ENCODE measurements around the gene ZEB1. TPM values are rescaled to one million over a fixed set of nuclear protein-coding genes. Genes with fewer than 3 reads are reported as not detected.

The ZEB1 gene
- total RNA-seq, 6 experiments from 2014 or later: 46.2 to 59.5 (median 53.2) TPM

DNA sequence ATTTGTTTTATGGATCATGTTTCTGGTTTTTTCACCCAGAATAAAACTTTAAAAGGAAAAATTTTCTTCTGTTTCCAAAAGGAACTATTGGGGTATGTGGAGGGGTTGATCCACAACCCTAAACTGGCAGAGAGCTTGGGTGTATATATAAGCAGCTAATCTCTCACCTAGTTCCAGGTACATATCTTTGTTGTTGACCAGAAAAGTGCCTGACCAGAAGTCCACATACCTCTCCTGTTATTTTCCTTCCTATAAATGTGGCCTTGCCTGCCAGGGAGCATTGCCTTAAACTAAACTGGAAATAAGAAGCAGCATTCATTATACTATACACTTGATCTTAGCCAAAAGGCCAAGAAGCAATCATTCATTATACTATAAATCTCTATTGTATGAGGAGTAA lies 112.0 kb downstream of the ZEB1 start:
- peaks cover 17% of the 10 kb centered on the region for H3K36me3 Mint-ChIP-seq (ENCODE audit: low read depth)
- no peak for TF ChIP-seq CTCF (IDR thresholded peaks at IDR 0.05)
- H3K27ac Mint-ChIP-seq: no peak overlapping the region
- no peak for DNase-seq
- no peak overlapping the region for H3K4me3 Mint-ChIP-seq
- peaks cover 7% of the 10 kb centered on the region; the same call in 1 of the 2 replicates for H3K9me3 Mint-ChIP-seq
- H3K4me1 Mint-ChIP-seq (ENCODE audit: low read depth): peaks cover 34% of the 10 kb centered on the region
- H3K27me3 Mint-ChIP-seq (ENCODE audit: insufficient read depth): peaks cover 2% of the 10 kb centered on the region; the same call in 1 of the 2 replicates

GRCh38 chr10:31437959-31438358 lies 118.9 kb downstream of the ZEB1 start:
- TF ChIP-seq CTCF (IDR thresholded peaks at IDR 0.05): no peak
- peaks cover 16% of the 10 kb centered on the region for H3K9me3 Mint-ChIP-seq
- H3K27ac Mint-ChIP-seq: no peak overlapping the region
- H3K4me3 Mint-ChIP-seq: no peak overlapping the region
- H3K4me1 Mint-ChIP-seq (ENCODE audit: low read depth): no peaks in the 10 kb centered on the region
- DNase-seq: no peak
- H3K27me3 Mint-ChIP-seq (ENCODE audit: insufficient read depth): no peaks in the 10 kb centered on the region; the same call in none of the 2 replicates
- H3K36me3 Mint-ChIP-seq (ENCODE audit: low read depth): peaks cover 21% of the 10 kb centered on the region

DNA sequence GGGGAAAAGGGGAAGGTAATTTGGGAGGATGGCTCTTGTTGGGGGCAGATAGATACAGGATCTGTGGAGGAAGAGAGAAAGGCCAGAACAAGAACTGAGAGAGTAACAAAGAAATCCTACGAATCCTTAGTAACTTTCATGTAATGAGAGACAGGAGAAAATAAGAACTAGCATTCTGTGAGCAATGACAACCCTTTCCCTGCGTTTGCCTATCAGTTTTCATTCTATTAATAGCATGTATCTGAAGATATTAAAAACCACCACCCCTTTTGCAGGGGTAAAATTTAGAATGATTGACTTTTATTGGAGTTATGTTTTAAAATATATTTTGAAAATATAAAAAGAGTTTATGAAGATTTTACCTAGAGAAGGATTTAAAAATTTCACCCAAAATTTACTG lies 132.8 kb downstream of the ZEB1 start:
- no peak for DNase-seq
- no peak overlapping the region for H3K4me3 Mint-ChIP-seq
- peaks cover 32% of the 10 kb centered on the region for H3K36me3 Mint-ChIP-seq (ENCODE audit: low read depth)
- TF ChIP-seq CTCF (IDR thresholded peaks at IDR 0.05): no peak
- peaks cover 9% of the 10 kb centered on the region; the same call in 1 of the 2 replicates for H3K4me1 Mint-ChIP-seq (ENCODE audit: low read depth)
- peaks cover 7% of the 10 kb centered on the region; the same call in 1 of the 2 replicates for H3K9me3 Mint-ChIP-seq
- peaks cover 1% of the 10 kb centered on the region; the same call in 1 of the 2 replicates for H3K27me3 Mint-ChIP-seq (ENCODE audit: insufficient read depth)
- H3K27ac Mint-ChIP-seq: no peak overlapping the region; the same call in 1 of the 2 replicates

DNA sequence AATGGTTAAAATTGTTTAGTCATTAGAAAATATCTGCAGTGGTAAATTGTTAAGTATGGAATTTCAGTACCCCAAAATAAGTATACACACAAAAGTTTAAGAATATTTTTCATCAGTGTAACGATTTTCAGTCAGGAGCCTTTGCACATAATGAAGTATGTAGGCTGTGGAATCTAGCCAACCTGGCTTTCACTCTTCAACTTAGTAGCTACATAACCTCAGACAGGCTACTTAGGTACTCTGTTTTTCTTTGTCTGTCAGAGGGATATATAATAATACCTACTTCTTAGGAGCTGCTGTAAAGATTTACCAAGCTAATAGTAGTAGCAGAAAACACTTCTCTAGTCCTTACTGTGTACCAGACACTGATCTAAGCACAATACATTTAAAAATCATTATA lies 137.5 kb downstream of the ZEB1 start:
- Mint-ChIP-seq H3K27ac (no peak overlapping the region), H3K4me3 (no peak overlapping the region), H3K27me3 (ENCODE audit: insufficient read depth) (no peaks in the 10 kb centered on the region; the same call in 1 of the 2 replicates), H3K9me3 (no peaks in the 10 kb centered on the region), H3K4me1 (ENCODE audit: low read depth) (peaks cover 24% of the 10 kb centered on the region; the same call in 1 of the 2 replicates), H3K36me3 (ENCODE audit: low read depth) (peaks cover 29% of the 10 kb centered on the region)
- no peak for TF ChIP-seq CTCF (IDR thresholded peaks at IDR 0.05)
- DNase-seq: no peak

GRCh38 chr10:31457858-31458257 lies 138.8 kb downstream of the ZEB1 start:
- Mint-ChIP-seq H3K4me3 (no peak overlapping the region), H3K36me3 (ENCODE audit: low read depth) (peaks cover 39% of the 10 kb centered on the region), H3K27ac (no peak overlapping the region), H3K9me3 (peaks cover 7% of the 10 kb centered on the region), H3K4me1 (ENCODE audit: low read depth) (peaks cover 20% of the 10 kb centered on the region; the same call in 1 of the 2 replicates), H3K27me3 (ENCODE audit: insufficient read depth) (no peaks in the 10 kb centered on the region; the same call in 1 of the 2 replicates)
- no peak for DNase-seq
- TF ChIP-seq CTCF (IDR thresholded peaks at IDR 0.05): no peak
